GM18517 (cell line): Measurements from ENCODE around the gene GGCT.
A peak's percentile ranks its signal among the peaks of the same experiment; 100 is the strongest.

Experiments used
- ATAC-seq: cut with Tn5 transposase; IDR thresholded peaks from one replicate; pipeline ENCODE4 v1.9.1; 2021; ENCODE audit warnings: mild to moderate bottlenecking, moderate library complexity; ENCODE audit not compliant: unreplicated experiment

The GGCT gene

GRCh38 chr7:30465046-30465810 is 39.4 kb downstream of the GGCT start:
- no peak for ATAC-seq

- no peak for ATAC-seq
Measured at GRCh38 chr7:30464231-30464671, 40.4 kb downstream of the GGCT start.

- peak; percentile 47 for ATAC-seq
Measured at GRCh38 chr7:30463405-30464145, 41.1 kb downstream of the GGCT start.

- no peak for ATAC-seq
Measured at GRCh38 chr7:30462179-30462578, 42.5 kb downstream of the GGCT start.

- no peak for ATAC-seq
Measured at GRCh38 chr7:30460246-30460633, 44.4 kb downstream of the GGCT start.

- no peak for ATAC-seq
Measured at GRCh38 chr7:30459591-30460245, 44.9 kb downstream of the GGCT start.

GRCh38 chr7:30458311-30458710 is 46.3 kb downstream of the GGCT start:
- no peak for ATAC-seq

- ATAC-seq = no peak
Measured at GRCh38 chr7:30453921-30454320, 50.7 kb downstream of the GGCT start.

- no peak for ATAC-seq
Measured at GRCh38 chr7:30453016-30453415, 51.6 kb downstream of the GGCT start.

- ATAC-seq = no peak
Measured at GRCh38 chr7:30452280-30452930, 52.2 kb downstream of the GGCT start.

GRCh38 chr7:30451539-30452279 is 52.9 kb downstream of the GGCT start:
- ATAC-seq = no peak

GRCh38 chr7:30450983-30451497 is 53.6 kb downstream of the GGCT start:
- ATAC-seq = no peak

GRCh38 chr7:30450240-30450982 is 54.2 kb downstream of the GGCT start:
- ATAC-seq = no peak

- ATAC-seq = no peak
Measured at GRCh38 chr7:30448461-30449189, 56.0 kb downstream of the GGCT start.

GRCh38 chr7:30447466-30447865 is 57.2 kb downstream of the GGCT start:
- no peak for ATAC-seq
